Stimulated activated naive B cell treated with anti-CD40 and anti-IgM and Interleukin-4, amounts not matched to agents 10 μg/mL and 1 μg/mL and 100 μg/mL, for 72 hours (primary cell): ENCODE results near the gene FAM222A.

Source experiments
- ATAC-seq, 2 donors: fragments of 150-1000 bp; cut with Tn5 transposase; replicated peaks; 2 replicates each; pipeline ENCODE4 v1.10.0; 2021; ENCODE audit warnings: moderate library complexity in 1 of 2
- DNase-seq: peaks from one replicate; pipeline ENCODE4 v3.0.0; 2021
- H3K27ac Mint-ChIP-seq: one replicate; pipeline ENCODE4 v1.8.0; 2022; ENCODE audit warnings: mild to moderate bottlenecking, mixed read lengths
- H3K27me3 Mint-ChIP-seq, 2 donors: one replicate each; pipeline ENCODE4 v1.8.0; 2022; ENCODE audit warnings: mixed read lengths in 2 of 2
- H3K36me3 Mint-ChIP-seq, 2 donors: one replicate each; pipeline ENCODE4 v1.8.0; 2022; ENCODE audit warnings: mixed read lengths in 2 of 2, mild to moderate bottlenecking in 1 of 2
- H3K4me1 Mint-ChIP-seq, 2 donors: one replicate each; pipeline ENCODE4 v1.8.0; 2022; ENCODE audit warnings: mixed read lengths in 2 of 2, mild to moderate bottlenecking in 1 of 2
- H3K4me3 Mint-ChIP-seq, 2 donors: one replicate each; pipeline ENCODE4 v1.8.0; 2022; ENCODE audit warnings: mild to moderate bottlenecking in 2 of 2, mixed read lengths in 2 of 2, moderate library complexity in 1 of 2
- H3K9me3 Mint-ChIP-seq, 2 donors: one replicate each; pipeline ENCODE4 v1.8.0; 2022; ENCODE audit warnings: mixed read lengths in 2 of 2, mild to moderate bottlenecking in 1 of 2

Gene FAM222A

DNA sequence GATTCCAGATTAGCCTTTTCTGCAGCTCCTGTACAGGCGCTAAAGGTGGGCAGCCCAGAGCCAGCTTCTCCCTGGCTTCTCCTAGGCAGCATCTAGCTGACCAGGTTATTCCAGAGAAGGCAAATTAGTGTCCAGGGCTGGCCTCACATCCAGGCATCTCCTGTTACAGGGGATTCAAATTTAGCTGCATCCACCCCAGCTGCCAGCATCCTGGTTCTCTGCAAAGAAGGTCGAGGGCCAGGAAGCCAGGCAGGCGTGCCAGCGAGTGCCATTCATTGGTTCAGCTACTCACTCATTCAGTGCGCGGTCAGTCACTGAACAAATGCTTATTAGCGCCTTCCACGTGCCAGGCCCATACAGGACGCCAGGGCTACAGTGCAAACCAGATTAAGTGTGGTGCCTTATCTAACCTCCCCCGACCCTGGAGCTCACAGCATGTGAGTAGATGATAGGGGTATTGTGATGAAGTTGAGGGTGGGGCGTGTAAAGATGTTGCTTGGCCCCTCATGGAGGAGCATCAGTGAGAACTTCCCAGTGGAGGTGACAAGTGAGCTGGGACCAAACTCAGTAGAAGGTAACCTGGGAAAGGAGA, 15.7 kb upstream of the FAM222A start:
- ATAC-seq (no peak), DNase-seq (no peak)
- no peaks in the 10 kb centered on the region for H3K4me1 Mint-ChIP-seq
- peaks cover 18 to 35% of the 10 kb centered on the region in 2 donors for H3K27me3 Mint-ChIP-seq
- H3K27ac Mint-ChIP-seq = no peak overlapping the region
- no peak overlapping the region for H3K4me3 Mint-ChIP-seq
- H3K9me3 Mint-ChIP-seq = no peaks in the 10 kb centered on the region
- no peaks in the 10 kb centered on the region for H3K36me3 Mint-ChIP-seq

DNA sequence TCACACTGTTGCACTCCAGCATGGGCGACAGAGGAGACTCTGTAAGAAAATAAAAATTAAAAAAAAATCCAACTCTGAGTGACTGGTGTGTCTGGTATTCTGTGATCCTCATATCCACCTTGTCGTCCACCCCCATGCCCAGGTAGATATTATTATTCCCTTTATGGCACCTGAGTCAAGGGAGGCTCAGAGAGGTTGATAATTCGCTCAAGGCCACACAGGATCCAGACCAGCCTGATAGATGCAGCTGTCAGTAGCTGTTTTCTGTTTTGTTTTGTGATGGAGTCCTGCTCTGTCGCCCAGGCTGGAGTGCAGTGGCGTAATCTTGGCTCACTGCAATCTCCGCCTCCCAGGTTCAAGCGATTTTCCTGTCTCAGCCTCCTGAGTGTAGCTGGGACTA, 14.8 kb upstream of the FAM222A start:
- Mint-ChIP-seq H3K27me3 (peaks cover 16 to 39% of the 10 kb centered on the region in 2 donors), H3K36me3 (no peaks in the 10 kb centered on the region), H3K4me1 (no peaks in the 10 kb centered on the region), H3K4me3 (no peak overlapping the region), H3K9me3 (no peaks in the 10 kb centered on the region), H3K27ac (no peak overlapping the region)
- DNase-seq (no peak), ATAC-seq (no peak)

DNA sequence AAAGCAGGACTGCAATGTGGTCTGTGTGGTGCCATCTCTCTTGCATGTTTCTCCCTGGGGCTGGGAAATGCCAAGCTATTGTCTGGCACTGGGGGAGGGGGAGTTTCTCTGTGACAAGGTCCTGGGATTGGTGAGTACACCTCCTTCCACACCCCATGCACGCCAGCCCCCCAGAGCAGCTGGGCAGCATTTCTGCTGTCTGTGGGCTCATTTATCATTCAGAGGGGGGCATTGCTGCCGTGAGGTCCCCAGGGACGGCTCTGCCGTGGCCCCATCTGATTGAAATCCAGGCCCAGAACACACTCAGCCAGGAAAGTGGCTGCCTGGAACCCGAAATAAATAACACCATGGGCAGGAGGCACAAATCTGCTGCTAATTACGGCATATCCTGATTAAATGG, 12.6 kb upstream of the FAM222A start:
- no peak overlapping the region for H3K27ac Mint-ChIP-seq
- no peaks in the 10 kb centered on the region for H3K9me3 Mint-ChIP-seq
- H3K27me3 Mint-ChIP-seq = peaks cover 26 to 47% of the 10 kb centered on the region in 2 donors
- DNase-seq (no peak), ATAC-seq (no peak)
- H3K36me3 Mint-ChIP-seq = no peaks in the 10 kb centered on the region
- H3K4me3 Mint-ChIP-seq = no peak overlapping the region
- H3K4me1 Mint-ChIP-seq = no peaks in the 10 kb centered on the region

DNA sequence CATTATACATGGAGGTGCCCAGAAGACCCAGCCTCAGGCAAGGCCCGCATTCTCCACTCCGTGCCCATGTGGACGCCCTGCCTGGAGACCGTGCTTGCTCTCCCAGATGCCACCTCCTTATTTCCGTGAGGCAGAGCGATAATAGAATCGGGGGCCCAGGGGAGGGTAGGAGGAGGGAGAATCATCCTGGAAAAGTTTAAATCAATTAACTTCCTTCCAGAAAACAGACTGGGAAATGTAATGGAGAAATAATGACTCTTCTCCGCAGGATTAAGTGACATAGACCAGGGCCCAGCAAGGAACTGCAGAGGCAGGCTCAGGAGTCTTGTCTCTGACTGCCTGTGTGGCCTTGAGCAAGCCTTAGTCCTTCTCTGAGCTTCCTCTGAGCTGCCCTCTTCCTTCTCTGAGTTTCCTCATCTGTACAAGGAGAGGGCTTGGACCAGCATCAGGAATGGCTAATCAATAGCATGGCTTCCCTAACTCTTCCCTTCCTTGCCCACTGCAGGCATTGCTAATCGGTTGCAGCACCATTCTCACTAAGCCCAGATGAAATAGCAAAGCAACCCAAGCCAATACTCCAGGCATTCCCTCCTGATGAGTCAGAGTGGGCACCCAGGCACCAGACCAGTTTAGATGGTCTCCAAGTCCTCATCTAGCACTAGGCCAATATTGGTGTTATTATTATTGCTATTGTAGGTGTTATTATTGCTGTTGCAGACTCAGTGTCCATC, 11.3 kb upstream of the FAM222A start:
- H3K4me1 Mint-ChIP-seq = no peaks in the 10 kb centered on the region
- no peak overlapping the region for H3K27ac Mint-ChIP-seq
- no peaks in the 10 kb centered on the region for H3K9me3 Mint-ChIP-seq
- no peak for DNase-seq
- no peak overlapping the region for H3K4me3 Mint-ChIP-seq
- no peak for ATAC-seq
- H3K36me3 Mint-ChIP-seq = no peaks in the 10 kb centered on the region
- H3K27me3 Mint-ChIP-seq = peaks cover 22 to 39% of the 10 kb centered on the region in 2 donors

DNA sequence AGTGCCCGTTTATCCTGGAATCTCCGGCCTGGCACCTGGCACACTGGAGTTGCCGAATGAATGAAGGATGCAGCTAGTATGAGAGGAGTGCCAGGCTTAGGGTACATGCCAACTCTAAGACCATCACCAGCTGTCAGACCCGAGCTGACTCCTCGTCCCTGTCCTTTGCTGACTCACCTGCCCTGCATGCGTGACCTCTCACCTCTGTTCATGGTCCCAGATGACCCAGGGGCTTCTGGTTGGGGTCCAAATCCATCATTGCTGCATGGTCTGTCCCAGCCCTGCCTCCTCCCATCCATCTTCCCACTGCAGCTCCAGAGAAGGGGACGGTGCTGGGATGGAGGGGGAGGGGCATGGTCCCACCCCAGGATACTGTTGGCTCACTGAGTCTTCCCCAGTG, 9.9 kb upstream of the FAM222A start:
- Mint-ChIP-seq H3K9me3 (no peaks in the 10 kb centered on the region), H3K27me3 (peaks cover 31 to 43% of the 10 kb centered on the region in 2 donors), H3K36me3 (no peaks in the 10 kb centered on the region), H3K4me1 (no peaks in the 10 kb centered on the region), H3K27ac (no peak overlapping the region), H3K4me3 (no peak overlapping the region)
- no peak for DNase-seq
- no peak for ATAC-seq

DNA sequence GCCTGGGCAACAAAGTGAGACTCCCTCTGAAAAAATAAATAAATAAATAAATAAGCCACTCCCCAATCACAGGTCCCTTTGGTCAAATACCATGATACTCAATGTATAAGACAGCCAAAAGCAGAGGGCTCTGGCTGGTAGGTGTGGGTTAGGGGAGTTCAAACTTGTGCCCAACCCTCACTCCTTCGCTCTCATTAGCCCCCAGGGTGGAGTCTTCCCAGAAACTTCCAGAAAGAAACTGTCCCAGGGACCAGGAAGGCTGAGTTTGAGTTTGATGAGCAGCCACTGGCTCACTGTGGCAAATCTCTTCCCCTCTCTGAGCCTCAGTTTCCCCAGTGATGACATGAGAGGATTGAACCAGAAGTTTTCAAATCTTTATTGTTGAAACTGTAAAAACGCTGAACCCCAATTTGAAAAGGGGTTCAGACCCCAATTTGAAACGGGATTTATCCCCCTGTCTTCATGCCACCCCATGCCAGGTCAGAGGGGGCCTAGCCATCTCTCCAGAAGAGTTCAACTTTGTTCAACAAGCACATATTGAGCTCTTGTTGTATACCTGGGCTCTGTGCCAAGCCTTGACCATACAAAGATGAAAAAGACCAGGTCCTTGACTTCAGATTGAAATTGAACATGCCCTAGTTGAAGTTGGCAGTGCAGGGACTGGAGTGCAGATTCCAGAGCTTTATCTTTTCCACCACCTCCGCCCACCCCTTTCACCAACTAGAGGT, 9.1 kb upstream of the FAM222A start:
- ATAC-seq = no peak
- DNase-seq = no peak
- Mint-ChIP-seq H3K36me3 (no peaks in the 10 kb centered on the region), H3K9me3 (no peaks in the 10 kb centered on the region), H3K4me3 (no peak overlapping the region), H3K27me3 (peaks cover 38 to 50% of the 10 kb centered on the region in 2 donors), H3K4me1 (no peaks in the 10 kb centered on the region), H3K27ac (no peak overlapping the region)

DNA sequence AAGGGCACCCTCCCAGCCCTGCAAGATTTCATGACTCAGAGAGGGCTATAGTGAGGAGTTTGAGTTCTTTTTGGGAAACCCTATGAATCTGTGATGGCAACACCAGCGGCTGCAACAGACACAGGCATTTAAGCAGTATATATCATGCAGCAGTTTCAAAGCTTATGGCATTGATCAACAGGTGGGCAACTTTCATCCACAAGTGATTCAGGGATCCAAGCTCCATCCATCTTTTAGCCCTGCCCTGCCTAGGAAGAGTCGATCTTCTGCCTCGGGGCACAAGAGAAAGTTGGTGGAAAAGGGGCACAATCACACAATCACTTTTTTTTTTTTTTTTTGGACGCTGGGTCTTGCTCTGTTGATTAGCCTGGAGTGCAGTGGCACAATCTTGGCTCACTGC, 8.3 kb upstream of the FAM222A start:
- Mint-ChIP-seq H3K27me3 (peaks cover 46 to 58% of the 10 kb centered on the region in 2 donors), H3K9me3 (no peaks in the 10 kb centered on the region), H3K36me3 (no peaks in the 10 kb centered on the region), H3K4me1 (no peaks in the 10 kb centered on the region), H3K4me3 (no peak overlapping the region), H3K27ac (no peak overlapping the region)
- ATAC-seq (no peak), DNase-seq (no peak)

DNA sequence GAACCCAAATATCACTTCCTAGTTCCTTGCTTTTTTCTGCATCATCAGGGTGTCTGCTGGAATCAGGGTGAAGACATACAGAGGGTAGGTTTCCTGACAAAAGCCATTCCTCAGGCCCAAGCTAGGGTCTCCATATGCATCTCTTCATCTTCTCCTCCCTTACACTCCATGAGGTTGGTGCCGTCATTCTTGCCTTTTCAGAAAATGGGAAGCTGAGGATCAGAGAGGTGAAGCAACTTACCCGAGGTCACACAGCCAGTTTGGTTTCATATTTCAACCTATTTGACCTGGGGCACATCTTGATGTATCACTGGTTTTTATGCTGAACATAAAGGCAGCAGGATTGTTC, 7.3 kb upstream of the FAM222A start:
- no peaks in the 10 kb centered on the region for H3K36me3 Mint-ChIP-seq
- H3K4me3 Mint-ChIP-seq = no peak overlapping the region
- no peaks in the 10 kb centered on the region for H3K9me3 Mint-ChIP-seq
- ATAC-seq = no peak
- H3K27ac Mint-ChIP-seq = no peak overlapping the region
- DNase-seq = no peak
- H3K4me1 Mint-ChIP-seq = no peaks in the 10 kb centered on the region
- H3K27me3 Mint-ChIP-seq = peaks cover 57 to 67% of the 10 kb centered on the region in 2 donors

DNA sequence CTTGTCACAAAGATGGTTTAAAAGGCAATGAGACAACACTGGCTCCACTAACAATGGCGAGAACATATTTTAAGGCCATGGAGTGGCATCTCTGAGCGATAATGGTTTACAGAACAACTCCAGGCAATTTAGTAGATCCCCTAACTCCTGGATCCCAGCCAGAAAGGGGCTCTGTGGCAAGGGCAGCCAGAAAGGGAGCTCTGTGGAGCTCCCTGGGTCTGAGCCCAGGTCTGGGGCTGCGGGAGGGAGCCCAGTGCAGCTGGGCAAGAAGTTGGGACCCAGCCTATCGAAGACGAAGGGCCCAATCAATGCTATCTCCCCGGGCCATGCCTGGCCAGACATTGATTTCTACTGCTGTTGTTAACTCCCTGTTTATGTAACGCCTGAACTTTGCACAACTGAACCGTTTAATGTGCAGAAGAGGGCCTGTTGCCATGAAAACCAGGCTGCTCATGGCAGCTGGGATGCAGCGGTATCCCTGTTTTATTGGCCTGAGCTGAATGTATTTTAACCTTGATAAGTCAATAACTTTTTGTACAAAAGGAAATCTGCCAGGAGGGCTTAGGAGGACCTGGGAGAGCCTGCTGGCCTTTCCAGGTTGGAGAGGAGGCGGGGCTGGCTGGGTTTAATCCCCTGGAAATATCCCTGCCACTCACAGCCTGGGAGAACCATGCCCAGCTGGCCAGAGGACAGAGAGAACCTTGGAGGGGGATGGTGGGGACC, 6.7 kb upstream of the FAM222A start:
- H3K4me1 Mint-ChIP-seq = no peaks in the 10 kb centered on the region
- DNase-seq = no peak
- no peak for ATAC-seq
- no peaks in the 10 kb centered on the region for H3K36me3 Mint-ChIP-seq
- no peak overlapping the region for H3K27ac Mint-ChIP-seq
- peaks cover 62 to 69% of the 10 kb centered on the region in 2 donors for H3K27me3 Mint-ChIP-seq
- H3K9me3 Mint-ChIP-seq = no peaks in the 10 kb centered on the region
- H3K4me3 Mint-ChIP-seq = no peak overlapping the region

DNA sequence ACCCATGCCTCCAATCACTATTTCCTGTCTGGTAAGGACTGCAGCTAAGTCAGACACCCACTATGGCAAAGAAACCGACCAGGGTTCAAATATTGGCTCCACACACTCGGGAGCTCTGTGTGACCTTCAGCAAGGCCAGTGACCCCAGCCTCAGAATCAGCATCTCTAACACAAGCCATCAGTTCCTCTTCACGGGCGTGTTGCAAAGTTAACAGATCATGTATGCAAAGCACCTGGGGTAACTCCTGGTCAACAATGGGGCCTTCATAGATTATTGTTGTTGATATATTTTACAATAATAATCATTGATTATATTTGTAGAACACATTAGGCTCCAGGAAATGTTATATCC, 6.2 kb upstream of the FAM222A start:
- no peak overlapping the region for H3K27ac Mint-ChIP-seq
- no peaks in the 10 kb centered on the region for H3K9me3 Mint-ChIP-seq
- H3K36me3 Mint-ChIP-seq = no peaks in the 10 kb centered on the region
- peaks cover 61 to 70% of the 10 kb centered on the region in 2 donors for H3K27me3 Mint-ChIP-seq
- ATAC-seq = no peak
- no peaks in the 10 kb centered on the region for H3K4me1 Mint-ChIP-seq
- H3K4me3 Mint-ChIP-seq = no peak overlapping the region
- no peak for DNase-seq

DNA sequence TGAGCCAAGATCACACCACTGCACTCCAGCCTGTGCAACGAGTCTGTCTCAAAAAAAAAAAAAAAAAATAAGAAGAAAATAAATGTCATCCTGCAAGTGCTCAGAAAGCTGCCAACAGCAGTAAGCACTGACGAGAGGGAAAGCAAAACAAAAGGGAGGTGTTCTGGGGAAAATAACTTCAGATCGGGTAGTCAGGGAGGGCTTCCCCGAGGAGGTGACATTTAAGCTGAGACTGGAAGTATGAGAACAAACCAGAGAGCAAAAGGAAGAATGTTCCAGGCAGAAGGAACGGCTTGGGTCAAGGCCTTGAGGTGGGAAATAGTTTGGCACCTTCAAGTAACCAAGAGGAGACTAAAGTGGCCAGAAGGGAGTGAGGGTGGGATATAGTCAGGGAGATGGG, 4.7 kb upstream of the FAM222A start:
- H3K4me3 Mint-ChIP-seq = no peak overlapping the region
- ATAC-seq = no peak
- no peak overlapping the region for H3K27ac Mint-ChIP-seq
- no peaks in the 10 kb centered on the region for H3K36me3 Mint-ChIP-seq
- DNase-seq = no peak
- no peaks in the 10 kb centered on the region for H3K4me1 Mint-ChIP-seq
- H3K27me3 Mint-ChIP-seq = peaks cover 52 to 56% of the 10 kb centered on the region in 2 donors
- H3K9me3 Mint-ChIP-seq = no peaks in the 10 kb centered on the region

DNA sequence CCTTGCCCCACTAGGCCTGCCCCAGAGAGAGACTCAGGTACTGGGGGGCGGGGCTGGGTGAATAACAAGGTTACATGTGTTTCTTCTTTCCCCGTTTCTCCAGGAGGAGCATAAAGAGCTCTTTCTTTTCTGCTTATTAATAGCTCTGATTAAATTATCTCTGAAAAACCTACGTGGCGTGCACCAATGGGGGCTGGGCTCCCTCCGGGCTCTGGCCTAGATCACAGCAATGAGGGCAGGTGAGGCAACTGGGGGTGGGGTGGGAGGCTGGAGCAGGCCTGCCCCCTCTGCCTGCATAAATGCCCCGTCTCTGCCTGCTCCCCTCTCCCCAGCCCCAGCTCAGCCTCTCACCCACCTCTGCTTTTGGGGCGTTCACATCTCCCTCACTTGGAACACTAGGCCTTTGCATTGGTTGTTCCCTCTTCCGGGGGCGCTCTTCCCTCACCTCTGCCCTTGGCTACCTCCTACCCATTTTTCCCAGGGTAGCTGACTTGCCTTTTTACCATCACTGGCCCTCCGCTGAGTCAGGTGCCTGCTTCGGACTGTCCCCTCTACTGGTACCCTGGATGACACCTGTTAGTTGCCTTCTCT, 4.1 kb upstream of the FAM222A start:
- ATAC-seq (no peak), DNase-seq (no peak)
- Mint-ChIP-seq H3K27ac (no peak overlapping the region), H3K4me1 (no peaks in the 10 kb centered on the region), H3K36me3 (no peaks in the 10 kb centered on the region), H3K27me3 (peaks cover 50 to 55% of the 10 kb centered on the region in 2 donors), H3K9me3 (no peaks in the 10 kb centered on the region), H3K4me3 (no peak overlapping the region)

DNA sequence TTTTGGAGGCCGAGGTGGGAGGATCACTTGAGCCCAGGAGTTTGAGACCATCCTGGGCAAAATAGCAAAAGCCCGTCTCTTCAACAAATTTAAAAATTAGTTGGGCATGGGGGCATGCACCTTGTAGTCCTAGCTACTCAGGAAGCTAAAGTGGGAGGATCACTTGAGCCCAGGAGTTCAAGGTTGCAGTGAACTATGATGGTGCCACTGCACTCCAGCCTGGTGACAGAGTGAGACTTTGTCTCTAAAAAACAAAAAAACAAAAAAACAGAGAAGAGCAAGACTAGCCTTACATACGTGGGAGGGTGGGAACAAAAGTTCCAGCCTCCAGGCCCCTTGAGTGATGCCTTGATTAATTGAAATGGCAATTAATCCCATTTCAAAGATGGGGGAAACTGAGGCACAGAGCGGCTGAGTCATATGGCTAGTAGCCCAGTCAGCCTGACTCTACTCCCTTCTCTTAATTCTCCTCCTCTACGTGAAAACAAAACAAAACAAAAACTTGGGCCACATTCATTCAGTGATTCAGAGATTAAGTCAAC, 3.3 kb upstream of the FAM222A start:
- no peak for ATAC-seq
- Mint-ChIP-seq H3K27ac (no peak overlapping the region), H3K36me3 (no peaks in the 10 kb centered on the region)

More for the DNA sequence above, 3.3 kb upstream of the FAM222A start:
- Mint-ChIP-seq H3K9me3 (no peaks in the 10 kb centered on the region), H3K27me3 (peaks cover 45 to 57% of the 10 kb centered on the region in 2 donors), H3K4me3 (no peak overlapping the region), H3K4me1 (peaks cover 0 to 4% of the 10 kb centered on the region in 2 donors)
- DNase-seq = no peak
